Prostate gland (tissue), 1 donor: Measurements from ENCODE around the gene TCF7L1.

Experiments used
- POLR2A ChIP-seq: fragments of 450-650 bp; IDR thresholded peaks from one replicate; pipeline ENCODE4 v1.6.1; 2016; ENCODE audit warnings: antibody characterized with exemption, mild to moderate bottlenecking
- POLR2AphosphoS5 ChIP-seq: sonication (generic); formaldehyde crosslinking; IDR thresholded peaks from one replicate; pipeline ENCODE4 v1.6.1; 2017; ENCODE audit warnings: antibody characterized with exemption

GRCh38 chr2:85253890-85254289, 120.7 kb downstream of the TCF7L1 start:
- TF ChIP-seq POLR2A: no peak
- no peak for TF ChIP-seq POLR2AphosphoS5
